Measurements from ENCODE around the gene KHK.

KHK gene

DNA sequence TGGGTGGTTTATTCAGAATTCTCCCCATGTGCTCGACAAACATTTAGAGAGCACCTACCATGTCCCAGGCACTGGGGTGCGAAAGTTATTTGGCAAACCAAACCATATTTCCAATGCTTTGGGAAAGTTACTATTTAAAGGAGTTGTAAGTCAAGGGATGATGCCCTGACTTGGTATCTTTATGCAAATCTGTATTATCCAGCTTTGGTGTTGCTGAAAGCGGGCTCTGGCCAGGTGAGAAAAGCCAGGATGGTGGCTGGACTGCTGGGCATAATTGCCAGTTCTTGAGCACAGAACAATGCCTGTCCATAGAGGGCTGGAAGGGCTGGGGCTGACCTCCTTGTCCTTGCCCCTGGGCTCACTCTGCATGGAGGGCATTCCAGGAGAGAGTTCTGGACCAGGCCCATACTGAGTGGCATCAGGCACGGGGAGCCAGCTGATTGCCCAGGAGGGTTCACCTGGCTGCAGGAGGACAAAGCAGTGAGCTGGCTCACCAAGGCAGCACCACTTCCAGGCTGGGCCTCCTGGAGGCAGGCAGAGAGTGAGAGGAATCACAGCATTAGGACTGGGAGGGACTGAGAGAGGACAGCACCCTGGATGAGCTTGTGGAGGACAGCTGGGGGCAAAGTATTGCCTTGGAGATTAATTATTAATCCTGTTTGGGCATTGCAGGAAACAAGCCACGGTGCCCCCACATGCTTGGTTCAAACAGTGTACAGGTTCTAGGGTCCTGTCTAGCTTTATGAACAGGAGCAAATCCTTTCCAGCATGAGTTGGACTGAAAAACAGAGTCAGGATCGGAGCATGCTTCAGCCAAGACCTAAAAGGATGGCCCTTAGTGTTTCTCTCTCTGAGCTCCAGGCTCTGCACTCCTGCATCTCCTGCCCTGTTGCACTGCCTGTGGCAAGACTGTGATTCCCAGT is 7.1 kb downstream of the KHK start:
- H3K4me3 ChIP-seq (ENCODE audit: low read length): no peak overlapping the region
- DNase-seq (ENCODE audit: low read depth): no peak
- TF ChIP-seq, protein P1, sequence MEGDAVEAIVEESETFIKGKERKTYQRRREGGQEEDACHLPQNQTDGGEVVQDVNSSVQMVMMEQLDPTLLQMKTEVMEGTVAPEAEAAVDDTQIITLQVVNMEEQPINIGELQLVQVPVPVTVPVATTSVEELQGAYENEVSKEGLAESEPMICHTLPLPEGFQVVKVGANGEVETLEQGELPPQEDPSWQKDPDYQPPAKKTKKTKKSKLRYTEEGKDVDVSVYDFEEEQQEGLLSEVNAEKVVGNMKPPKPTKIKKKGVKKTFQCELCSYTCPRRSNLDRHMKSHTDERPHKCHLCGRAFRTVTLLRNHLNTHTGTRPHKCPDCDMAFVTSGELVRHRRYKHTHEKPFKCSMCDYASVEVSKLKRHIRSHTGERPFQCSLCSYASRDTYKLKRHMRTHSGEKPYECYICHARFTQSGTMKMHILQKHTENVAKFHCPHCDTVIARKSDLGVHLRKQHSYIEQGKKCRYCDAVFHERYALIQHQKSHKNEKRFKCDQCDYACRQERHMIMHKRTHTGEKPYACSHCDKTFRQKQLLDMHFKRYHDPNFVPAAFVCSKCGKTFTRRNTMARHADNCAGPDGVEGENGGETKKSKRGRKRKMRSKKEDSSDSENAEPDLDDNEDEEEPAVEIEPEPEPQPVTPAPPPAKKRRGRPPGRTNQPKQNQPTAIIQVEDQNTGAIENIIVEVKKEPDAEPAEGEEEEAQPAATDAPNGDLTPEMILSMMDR (IDR thresholded peaks at IDR 0.05; ENCODE audit: insufficient read depth, low read depth, low read length, missing control alignments): no peak

GRCh38 chr2:27094353-27094984 is 7.9 kb downstream of the KHK start:
- TF ChIP-seq, protein P1 (IDR thresholded peaks at IDR 0.05; ENCODE audit: insufficient read depth, low read depth, low read length, missing control alignments): no peak
- DNase-seq (ENCODE audit: low read depth): no peak
- H3K4me3 ChIP-seq (ENCODE audit: low read length): no peak overlapping the region

DNA sequence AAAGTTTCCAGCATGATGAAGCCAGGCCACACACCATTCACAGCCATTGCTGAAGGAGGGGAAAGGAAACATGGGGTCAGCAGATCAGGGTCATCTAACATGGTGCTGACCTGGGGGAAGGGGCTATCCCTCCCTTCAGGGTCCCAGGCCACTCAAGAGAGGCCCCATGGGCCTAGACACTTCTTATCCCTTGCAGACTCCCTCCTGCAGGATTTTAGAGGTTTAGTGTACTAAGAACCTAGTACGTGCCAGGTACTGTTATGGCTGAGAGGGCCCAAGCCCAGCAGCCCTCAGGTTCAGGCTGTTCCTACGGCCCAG is 8.8 kb downstream of the KHK start:
- no peak overlapping the region for H3K4me3 ChIP-seq (ENCODE audit: low read length)
- no peak for DNase-seq (ENCODE audit: low read depth)
- TF ChIP-seq, protein P1 (IDR thresholded peaks at IDR 0.05; ENCODE audit: insufficient read depth, low read depth, low read length, missing control alignments): no peak

- DNase-seq (ENCODE audit: low read depth): peak; percentile 66
- H3K4me3 ChIP-seq (ENCODE audit: low read length): peak overlapping the region; percentile 9
- TF ChIP-seq, protein P1 (IDR thresholded peaks at IDR 0.05; ENCODE audit: insufficient read depth, low read depth, low read length, missing control alignments): no peak
Measured at GRCh38 chr2:27095745-27096651, 9.4 kb downstream of the KHK start.

DNA sequence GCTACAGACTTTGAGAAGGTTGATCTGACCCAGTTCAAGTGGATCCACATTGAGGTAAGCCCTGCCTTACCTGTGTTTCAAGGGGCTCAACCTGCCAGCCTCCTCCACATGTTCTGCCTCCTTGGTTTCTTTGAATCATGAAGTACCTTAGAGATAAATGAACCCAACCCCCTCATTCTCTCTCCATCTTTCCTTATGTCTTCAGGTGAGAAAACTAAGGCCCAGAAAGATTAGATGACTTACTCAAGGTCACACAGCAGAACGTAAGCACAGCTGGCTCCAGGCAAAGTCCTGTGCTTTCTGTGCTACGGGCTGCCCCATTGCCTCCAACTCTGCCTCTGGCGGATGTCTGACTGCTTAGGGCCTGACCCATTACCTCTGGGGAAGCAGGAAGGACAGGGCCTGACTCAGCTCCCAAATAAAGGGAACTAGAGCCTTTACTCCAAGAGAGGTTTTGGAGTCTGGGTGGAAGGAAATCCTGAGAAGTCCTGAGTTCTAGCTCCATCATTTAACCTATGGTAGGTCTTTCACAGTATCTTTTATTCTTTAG is 10.3 kb downstream of the KHK start:
- TF ChIP-seq, protein P1 (IDR thresholded peaks at IDR 0.05; ENCODE audit: insufficient read depth, low read depth, low read length, missing control alignments): no peak
- H3K4me3 ChIP-seq (ENCODE audit: low read length): no peak overlapping the region
- no peak for DNase-seq (ENCODE audit: low read depth)

DNA sequence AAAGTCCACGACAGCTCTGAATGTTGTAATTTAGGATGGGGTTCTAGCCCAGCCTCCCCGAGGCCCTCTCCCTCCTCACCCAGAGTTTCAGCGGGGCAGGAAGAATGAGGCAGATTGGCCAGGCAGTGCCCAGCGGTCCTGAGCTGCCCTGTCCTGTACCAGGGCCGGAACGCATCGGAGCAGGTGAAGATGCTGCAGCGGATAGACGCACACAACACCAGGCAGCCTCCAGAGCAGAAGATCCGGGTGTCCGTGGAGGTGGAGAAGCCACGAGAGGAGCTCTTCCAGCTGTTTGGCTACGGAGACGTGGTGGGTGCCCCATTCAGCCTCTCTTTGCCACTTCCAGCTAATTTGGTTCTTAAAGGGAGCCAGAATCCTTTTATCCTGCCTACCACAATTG is 10.8 kb downstream of the KHK start:
- no peak overlapping the region for H3K4me3 ChIP-seq (ENCODE audit: low read length)
- TF ChIP-seq, protein P1 (IDR thresholded peaks at IDR 0.05; ENCODE audit: insufficient read depth, low read depth, low read length, missing control alignments): no peak
- no peak for DNase-seq (ENCODE audit: low read depth)
